Neural cell (in vitro differentiated cells): ENCODE results near the gene FBXO36. TPM values are rescaled to one million over a fixed set of nuclear protein-coding genes. Genes with fewer than 3 reads are reported as not detected.

Experiments
- H2AFZ ChIP-seq: fragments of 200-600, 300-800 bp; sonication (generic), shearing (Covaris generic); 2 replicates; pipeline ENCODE4 v1.6.0; 2014; ENCODE audit warnings: low read depth, mild to moderate bottlenecking, antibody characterized with exemption, low read length, moderate library complexity
- H3F3A ChIP-seq: fragments of 200-600 bp; shearing (Covaris generic); 2 replicates; pipeline ENCODE4 v1.6.1; 2016; ENCODE audit warnings: mild to moderate bottlenecking, moderate library complexity, mixed read lengths, antibody characterized with exemption, low read length; ENCODE audit not compliant: insufficient read depth, poor library complexity, severe bottlenecking
- H3K27ac ChIP-seq: fragments of 200-600, 300-800 bp; sonication (generic), shearing (Covaris generic); 2 replicates; pipeline ENCODE4 v1.5.1; 2014; ENCODE audit warnings: mild to moderate bottlenecking, low read length, moderate library complexity
- H3K27me3 ChIP-seq: fragments of 300-800, 200-600 bp; sonication (generic), shearing (Covaris generic); 2 replicates; pipeline ENCODE4 v1.6.0; 2014; ENCODE audit warnings: mild to moderate bottlenecking, low read depth, low read length, moderate library complexity; ENCODE audit not compliant: insufficient read depth
- H3K36me3 ChIP-seq: fragments of 300-800, 200-600 bp; sonication (generic), shearing (Covaris generic); 2 replicates; pipeline ENCODE4 v1.5.1; 2014; ENCODE audit warnings: mild to moderate bottlenecking, antibody characterized with exemption, low read length, moderate library complexity; ENCODE audit not compliant: insufficient read depth
- H3K4me2 ChIP-seq: fragments of 300-800, 200-600 bp; sonication (generic), shearing (Covaris generic); 2 replicates; pipeline ENCODE4 v1.6.0; 2014; ENCODE audit warnings: mild to moderate bottlenecking, low read length
- H3K4me3 ChIP-seq: fragments of 300-800, 200-600 bp; sonication (generic), shearing (Covaris generic); 2 replicates; pipeline ENCODE4 v1.5.1; 2014; ENCODE audit warnings: mild to moderate bottlenecking, low read length, moderate library complexity
- H3K79me2 ChIP-seq: fragments of 200-600 bp; shearing (Covaris generic); replicated peaks from 2 replicates; pipeline ENCODE4 v1.6.0; 2014; ENCODE audit warnings: mild to moderate bottlenecking, low read length, moderate library complexity; ENCODE audit not compliant: insufficient read depth
- H3K9ac ChIP-seq: fragments of 300-800, 200-600 bp; sonication (generic), shearing (Covaris generic); 2 replicates; pipeline ENCODE4 v1.6.1; 2016; ENCODE audit warnings: mild to moderate bottlenecking, low read length, mixed read lengths
- H3K9me2 ChIP-seq: fragments of 200-600 bp; shearing (Covaris generic); 2 replicates; pipeline ENCODE4 v1.6.1; 2016; ENCODE audit warnings: mild to moderate bottlenecking, low read length, mixed read lengths; ENCODE audit not compliant: insufficient read depth
- H3K9me3 ChIP-seq: fragments of 200-600, 300-800 bp; sonication (generic), shearing (Covaris generic); 2 replicates; pipeline ENCODE4 v1.6.1; 2016; ENCODE audit warnings: mild to moderate bottlenecking, mixed run types, low read length, moderate library complexity, mixed read lengths
- H4K20me1 ChIP-seq: fragments of 200-600 bp; shearing (Covaris generic); 2 replicates; pipeline ENCODE4 v1.6.1; 2016; ENCODE audit warnings: mild to moderate bottlenecking, mixed run types; ENCODE audit not compliant: insufficient read depth
- CTCF ChIP-seq: fragments of 450-650 bp; IDR thresholded peaks from 2 replicates; pipeline ENCODE4 v1.5.1; 2014; ENCODE audit warnings: antibody characterized with exemption, mild to moderate bottlenecking, moderate library complexity; ENCODE audit not compliant: poor library complexity, severe bottlenecking
- EP300 ChIP-seq: fragments of 450-650 bp; conservative IDR thresholded peaks from 2 replicates; pipeline ENCODE4 v1.6.1; 2014; ENCODE audit warnings: antibody characterized with exemption, mild to moderate bottlenecking, moderate library complexity; ENCODE audit not compliant: poor library complexity, severe bottlenecking
- EZH2 ChIP-seq: fragments of 200-600, 300-800 bp; shearing (Covaris generic), sonication (generic); IDR thresholded peaks from 2 replicates; pipeline ENCODE4 v1.6.1; 2014; ENCODE audit warnings: antibody characterized with exemption, low read length, borderline replicate concordance, mild to moderate bottlenecking; ENCODE audit not compliant: insufficient read depth, poor library complexity, severe bottlenecking
- SMC3 ChIP-seq: fragments of 450-650 bp; conservative IDR thresholded peaks from 2 replicates; pipeline ENCODE4 v1.6.1; 2014; ENCODE audit warnings: antibody characterized with exemption, mild to moderate bottlenecking, moderate library complexity; ENCODE audit not compliant: poor library complexity
- TAF1 ChIP-seq: IDR thresholded peaks from 2 replicates; pipeline ENCODE4 v1.6.1; 2012; ENCODE audit warnings: low read depth
- polyA plus RNA-seq: library from polyadenylated mRNA; depleted of rRNA; stranded (reverse); fragments of >200 nt; gene quantifications from 2 replicates; pipeline ENCODE4 v1.2.3, GENCODE V29; 2014

FBXO36 gene
- polyA plus RNA-seq, 1 donor from 2014 or later = 6.3 TPM

DNA sequence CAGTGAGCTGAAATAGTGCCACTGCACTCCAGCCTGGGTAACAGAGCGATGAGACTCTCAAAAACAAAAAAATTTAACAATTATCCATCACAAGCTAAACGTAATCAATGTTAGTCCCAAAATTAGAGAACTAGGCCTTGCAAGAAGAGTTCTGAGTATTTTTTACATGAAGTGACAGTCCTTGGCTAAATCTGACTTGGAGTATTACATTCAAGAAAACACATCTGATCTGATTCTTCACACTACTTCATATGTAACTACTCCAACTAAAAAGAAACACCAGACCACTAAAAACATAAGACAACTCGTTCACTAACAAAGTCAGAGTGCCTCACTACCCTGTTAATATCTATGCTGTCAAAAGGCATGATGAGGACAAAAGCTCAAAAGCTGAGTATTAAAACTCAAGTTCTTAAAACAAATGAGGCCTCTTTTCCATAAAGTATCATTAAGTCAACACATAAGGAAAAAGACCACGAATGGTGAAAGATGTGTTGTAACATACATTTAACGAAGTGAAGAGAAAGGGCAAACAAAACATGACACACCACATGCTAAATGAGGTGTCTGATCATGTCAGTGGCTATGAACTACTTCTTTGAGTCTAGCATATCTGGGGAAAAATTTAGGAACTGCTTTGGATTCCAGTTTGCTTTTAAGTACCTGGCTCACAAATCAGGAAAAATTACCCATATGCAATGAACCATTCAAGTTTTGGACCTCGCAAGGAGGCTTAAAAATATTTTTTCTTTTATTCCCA is 42.9 kb upstream of the FBXO36 start:
- Histone ChIP-seq H3K9me2 (no peaks in the 10 kb centered on the region), H3K9ac (no peak overlapping the region), H3K27ac (no peak overlapping the region), H3K27me3 (no peaks in the 10 kb centered on the region), H3F3A (no peaks in the 10 kb centered on the region), H3K79me2 (peaks cover 9% of the 10 kb centered on the region), H3K36me3 (peaks cover 7% of the 10 kb centered on the region), H3K4me3 (no peak overlapping the region), H3K4me2 (no peak overlapping the region), H2AFZ (no peak overlapping the region), H4K20me1 (no peaks in the 10 kb centered on the region), H3K9me3 (no peaks in the 10 kb centered on the region)
- TF ChIP-seq EP300 = no peak
- no peak for TF ChIP-seq EZH2
- no peak for TF ChIP-seq SMC3
- no peak for TF ChIP-seq CTCF

- H3K4me3 ChIP-seq = no peak overlapping the region
- no peaks in the 10 kb centered on the region for H3F3A ChIP-seq
- no peaks in the 10 kb centered on the region for H4K20me1 ChIP-seq
- no peaks in the 10 kb centered on the region for H3K27me3 ChIP-seq
- H3K9ac ChIP-seq = no peak overlapping the region
- H3K9me2 ChIP-seq = no peaks in the 10 kb centered on the region
- H2AFZ ChIP-seq = no peak overlapping the region
- no peak overlapping the region for H3K4me2 ChIP-seq
- H3K9me3 ChIP-seq = no peaks in the 10 kb centered on the region
- H3K27ac ChIP-seq = no peak overlapping the region
- H3K36me3 ChIP-seq = peaks cover 7% of the 10 kb centered on the region
- H3K79me2 ChIP-seq = peaks cover 9% of the 10 kb centered on the region
- TF ChIP-seq SMC3 (no peak), EP300 (no peak), TAF1 (no peak), CTCF (no peak)
These were observed 41.3 kb upstream of the FBXO36 start for GRCh38 chr2:229880892-229881586.

DNA sequence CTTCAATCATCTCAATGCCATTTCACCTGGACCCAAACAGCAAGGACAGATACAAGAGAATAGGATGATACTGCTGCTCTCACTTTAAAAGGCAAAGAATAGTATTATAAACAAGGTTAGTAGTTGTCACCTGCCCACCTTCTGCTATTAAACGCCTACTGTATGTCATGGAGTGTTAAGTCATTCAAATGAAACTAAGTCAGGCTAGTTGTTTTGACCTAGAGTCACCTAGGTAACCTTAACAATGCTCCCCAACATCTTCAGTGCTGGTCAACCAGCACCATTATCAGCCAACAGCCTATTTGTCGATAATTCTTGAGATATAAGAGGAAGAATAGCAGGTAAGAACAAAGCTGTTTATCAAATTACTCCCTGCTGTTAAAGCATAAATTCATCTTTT is 39.7 kb upstream of the FBXO36 start:
- Histone ChIP-seq H3K9ac (no peak overlapping the region), H3K9me3 (no peaks in the 10 kb centered on the region), H3F3A (no peaks in the 10 kb centered on the region), H3K36me3 (peaks cover 7% of the 10 kb centered on the region), H3K4me2 (no peak overlapping the region), H3K79me2 (peaks cover 9% of the 10 kb centered on the region), H2AFZ (no peak overlapping the region), H4K20me1 (no peaks in the 10 kb centered on the region), H3K9me2 (no peaks in the 10 kb centered on the region), H3K27ac (no peak overlapping the region), H3K27me3 (no peaks in the 10 kb centered on the region), H3K4me3 (no peak overlapping the region)
- TF ChIP-seq EP300 = no peak
